Measurements from ENCODE around the gene ARID5B.

ARID5B gene

DNA sequence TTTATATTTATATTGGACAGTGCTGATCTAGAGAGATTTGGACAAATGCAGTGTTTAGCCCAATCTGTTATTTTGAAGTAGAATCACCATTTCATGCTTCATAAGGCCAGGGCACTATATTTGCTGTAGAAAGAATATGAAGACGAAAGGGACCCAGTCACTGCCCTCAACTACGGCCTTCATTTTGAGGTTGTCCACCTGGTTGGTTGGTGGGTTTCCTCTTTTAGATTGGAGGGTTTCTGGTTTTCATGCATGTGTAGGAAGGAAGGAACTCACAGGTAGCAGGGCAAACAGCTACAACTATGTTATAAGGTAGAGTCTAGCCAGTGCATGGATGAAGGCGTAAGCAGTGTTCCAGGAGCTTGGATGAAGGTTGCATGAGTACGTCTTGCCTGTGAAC, 56.3 kb downstream of the ARID5B start:
- Histone ChIP-seq H3K27me3 (replicated peaks; ENCODE audit: insufficient read depth, low read length) (no peaks in the 10 kb centered on the region), H4K20me1 (ENCODE audit: insufficient read depth, low read length) (no peaks in the 10 kb centered on the region), H3K4me1 (ENCODE audit: low read length) (peaks cover 30% of the 10 kb centered on the region), H3K79me2 (ENCODE audit: low read length) (peaks cover 75% of the 10 kb centered on the region), H3K9ac (ENCODE audit: low read length) (no peak overlapping the region), H3K36me3 (replicated peaks; ENCODE audit: insufficient read depth, low read length) (no peaks in the 10 kb centered on the region; the same call in 1 of the 2 replicates), H3K27ac (ENCODE audit: low read length) (no peak overlapping the region), H3K4me2 (ENCODE audit: low read depth, low read length) (no peak overlapping the region), H3F3A (ENCODE audit: insufficient read depth, low read length) (peaks cover 29% of the 10 kb centered on the region), H3K9me3 (replicated peaks; ENCODE audit: insufficient read depth, low read length) (no peaks in the 10 kb centered on the region), H3K9me2 (replicated peaks; ENCODE audit: insufficient read depth, low read length) (no peaks in the 10 kb centered on the region), H2AFZ (ENCODE audit: low read length) (no peak overlapping the region), H3K4me3 (ENCODE audit: low read length) (no peak overlapping the region)
- TF ChIP-seq EZH2phosphoT487 (IDR thresholded peaks at IDR 0.05; ENCODE audit: low read length), result no peak
- no peak for TF ChIP-seq EZH2 (optimal IDR thresholded peaks at IDR 0.05; ENCODE audit: low read depth, low read length)
- TF ChIP-seq, protein P1, sequence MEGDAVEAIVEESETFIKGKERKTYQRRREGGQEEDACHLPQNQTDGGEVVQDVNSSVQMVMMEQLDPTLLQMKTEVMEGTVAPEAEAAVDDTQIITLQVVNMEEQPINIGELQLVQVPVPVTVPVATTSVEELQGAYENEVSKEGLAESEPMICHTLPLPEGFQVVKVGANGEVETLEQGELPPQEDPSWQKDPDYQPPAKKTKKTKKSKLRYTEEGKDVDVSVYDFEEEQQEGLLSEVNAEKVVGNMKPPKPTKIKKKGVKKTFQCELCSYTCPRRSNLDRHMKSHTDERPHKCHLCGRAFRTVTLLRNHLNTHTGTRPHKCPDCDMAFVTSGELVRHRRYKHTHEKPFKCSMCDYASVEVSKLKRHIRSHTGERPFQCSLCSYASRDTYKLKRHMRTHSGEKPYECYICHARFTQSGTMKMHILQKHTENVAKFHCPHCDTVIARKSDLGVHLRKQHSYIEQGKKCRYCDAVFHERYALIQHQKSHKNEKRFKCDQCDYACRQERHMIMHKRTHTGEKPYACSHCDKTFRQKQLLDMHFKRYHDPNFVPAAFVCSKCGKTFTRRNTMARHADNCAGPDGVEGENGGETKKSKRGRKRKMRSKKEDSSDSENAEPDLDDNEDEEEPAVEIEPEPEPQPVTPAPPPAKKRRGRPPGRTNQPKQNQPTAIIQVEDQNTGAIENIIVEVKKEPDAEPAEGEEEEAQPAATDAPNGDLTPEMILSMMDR (IDR thresholded peaks at IDR 0.05; ENCODE audit: low read length), result no peak
- DNase-seq, result no peak

DNA sequence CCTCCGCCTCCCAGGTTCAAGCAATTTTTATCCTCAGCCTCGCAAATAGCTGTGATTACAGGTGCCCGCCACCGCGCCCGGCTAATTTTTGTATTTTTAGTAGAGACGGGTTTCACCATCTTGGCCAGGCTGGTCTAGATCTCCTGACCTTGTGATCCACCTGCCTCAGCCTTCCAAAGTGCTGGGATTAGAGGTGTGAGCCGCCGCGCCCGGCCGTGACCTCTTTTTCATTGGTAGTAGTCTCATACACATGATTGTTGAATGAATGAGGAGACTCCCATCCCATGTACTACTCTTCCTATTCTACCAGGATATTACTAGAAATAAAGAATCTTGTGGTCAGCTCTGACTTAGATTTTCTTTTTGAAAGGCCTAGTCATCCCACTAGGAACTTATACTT, 56.8 kb downstream of the ARID5B start:
- H3F3A ChIP-seq (ENCODE audit: insufficient read depth, low read length), result peaks cover 34% of the 10 kb centered on the region
- H3K9me3 ChIP-seq (replicated peaks; ENCODE audit: insufficient read depth, low read length), result no peaks in the 10 kb centered on the region
- no peak overlapping the region for H2AFZ ChIP-seq (ENCODE audit: low read length)
- H3K27ac ChIP-seq (ENCODE audit: low read length), result no peak overlapping the region
- no peak overlapping the region for H3K4me3 ChIP-seq (ENCODE audit: low read length)
- H4K20me1 ChIP-seq (ENCODE audit: insufficient read depth, low read length), result no peaks in the 10 kb centered on the region
- TF ChIP-seq, protein P1 (IDR thresholded peaks at IDR 0.05; ENCODE audit: low read length), result no peak
- TF ChIP-seq EZH2 (optimal IDR thresholded peaks at IDR 0.05; ENCODE audit: low read depth, low read length) (no peak), EZH2phosphoT487 (IDR thresholded peaks at IDR 0.05; ENCODE audit: low read length) (no peak)
- no peak for DNase-seq
- H3K27me3 ChIP-seq (replicated peaks; ENCODE audit: insufficient read depth, low read length), result no peaks in the 10 kb centered on the region
- H3K9ac ChIP-seq (ENCODE audit: low read length), result no peak overlapping the region
- H3K4me2 ChIP-seq (ENCODE audit: low read depth, low read length), result no peak overlapping the region
- no peaks in the 10 kb centered on the region; the same call in 1 of the 2 replicates for H3K36me3 ChIP-seq (replicated peaks; ENCODE audit: insufficient read depth, low read length)
- H3K4me1 ChIP-seq (ENCODE audit: low read length), result peaks cover 35% of the 10 kb centered on the region
- H3K9me2 ChIP-seq (replicated peaks; ENCODE audit: insufficient read depth, low read length), result no peaks in the 10 kb centered on the region
- H3K79me2 ChIP-seq (ENCODE audit: low read length), result peaks cover 75% of the 10 kb centered on the region

DNA sequence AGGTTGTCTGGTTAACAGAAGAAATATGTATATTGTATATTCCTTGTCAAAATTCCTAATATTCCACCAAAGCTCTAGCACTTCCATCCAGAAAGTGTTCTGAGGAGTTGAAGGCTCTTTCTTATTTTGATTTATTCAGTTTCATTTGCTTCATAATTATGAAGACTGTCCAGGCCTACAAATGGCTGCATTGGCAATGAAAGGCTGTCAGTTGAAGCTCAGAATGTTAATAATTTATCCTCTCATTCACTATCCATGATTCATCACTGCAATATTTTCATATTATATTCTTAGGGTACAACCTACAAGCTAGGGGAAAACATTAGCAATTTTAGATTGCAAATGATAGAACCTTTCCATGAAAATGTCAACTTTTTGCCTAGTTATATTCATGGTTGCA, 57.3 kb downstream of the ARID5B start:
- Histone ChIP-seq H3K79me2 (ENCODE audit: low read length) (peaks cover 75% of the 10 kb centered on the region), H3K27ac (ENCODE audit: low read length) (no peak overlapping the region), H3K9me3 (replicated peaks; ENCODE audit: insufficient read depth, low read length) (no peaks in the 10 kb centered on the region), H3K9ac (ENCODE audit: low read length) (no peak overlapping the region), H4K20me1 (ENCODE audit: insufficient read depth, low read length) (no peaks in the 10 kb centered on the region), H3F3A (ENCODE audit: insufficient read depth, low read length) (peaks cover 37% of the 10 kb centered on the region), H3K36me3 (replicated peaks; ENCODE audit: insufficient read depth, low read length) (no peaks in the 10 kb centered on the region; the same call in 1 of the 2 replicates), H2AFZ (ENCODE audit: low read length) (no peak overlapping the region), H3K27me3 (replicated peaks; ENCODE audit: insufficient read depth, low read length) (no peaks in the 10 kb centered on the region), H3K4me3 (ENCODE audit: low read length) (no peak overlapping the region), H3K9me2 (replicated peaks; ENCODE audit: insufficient read depth, low read length) (no peaks in the 10 kb centered on the region), H3K4me1 (ENCODE audit: low read length) (peaks cover 40% of the 10 kb centered on the region), H3K4me2 (ENCODE audit: low read depth, low read length) (no peak overlapping the region)
- TF ChIP-seq, protein P1 (IDR thresholded peaks at IDR 0.05; ENCODE audit: low read length), result no peak
- TF ChIP-seq EZH2phosphoT487 (IDR thresholded peaks at IDR 0.05; ENCODE audit: low read length) (no peak), EZH2 (optimal IDR thresholded peaks at IDR 0.05; ENCODE audit: low read depth, low read length) (no peak)
- no peak for DNase-seq
